Mesendoderm (in vitro differentiated cells): ENCODE results near the gene KIR3DL1. TPM values are rescaled to one million over a fixed set of nuclear protein-coding genes. Genes with fewer than 3 reads are reported as not detected.
"Not testable (repeated sequence)": the region's sequence is repeated elsewhere in the genome, so short reads cannot be mapped to it uniquely, and the experiment has no call there.

ENCODE experiments used
- DNase-seq: peaks from one replicate; pipeline ENCODE4 v3.0.0; 2013
- H2AK5ac ChIP-seq: 2 replicates; pipeline ENCODE4 v1.6.1; 2013; ENCODE audit warnings: low read length, inconsistent platforms
- H2BK120ac ChIP-seq: 2 replicates; pipeline ENCODE4 v1.6.1; 2013; ENCODE audit warnings: low read depth, mild to moderate bottlenecking, low read length, moderate library complexity, mixed read lengths
- H2BK15ac ChIP-seq: replicated peaks from 2 replicates; pipeline ENCODE4 v1.6.1; 2013; ENCODE audit warnings: low read depth, mild to moderate bottlenecking, moderate library complexity
- H2BK5ac ChIP-seq: 2 replicates; pipeline ENCODE4 v1.6.1; 2013; ENCODE audit warnings: low read length, inconsistent platforms
- H3K18ac ChIP-seq: 2 replicates; pipeline ENCODE4 v1.6.1; 2013; ENCODE audit warnings: mild to moderate bottlenecking, low read length, mixed read lengths
- H3K23ac ChIP-seq: one replicate; pipeline ENCODE4 v1.6.1; 2013; ENCODE audit warnings: low read length
- H3K27ac ChIP-seq: 2 replicates; pipeline ENCODE4 v1.5.1; 2013; ENCODE audit warnings: low read depth, mild to moderate bottlenecking, inconsistent platforms, low read length, moderate library complexity
- H3K27me3 ChIP-seq: 2 replicates; pipeline ENCODE4 v1.6.1; 2013; ENCODE audit warnings: low read length, control low read depth, mild to moderate bottlenecking, inconsistent platforms; ENCODE audit not compliant: insufficient read depth, poor library complexity
- H3K36me3 ChIP-seq: 2 replicates; pipeline ENCODE4 v1.6.1; 2013; ENCODE audit warnings: low read length, inconsistent platforms; ENCODE audit not compliant: control insufficient read depth, insufficient read depth
- H3K4ac ChIP-seq: one replicate; pipeline ENCODE4 v1.6.1; 2013; ENCODE audit warnings: low read depth, mild to moderate bottlenecking, low read length, moderate library complexity
- H3K4me1 ChIP-seq: 2 replicates; pipeline ENCODE4 v1.6.1; 2013; ENCODE audit warnings: low read depth, low read length, inconsistent platforms; ENCODE audit not compliant: control insufficient read depth
- H3K4me2 ChIP-seq: 2 replicates; pipeline ENCODE4 v1.6.1; 2013; ENCODE audit warnings: low read length
- H3K4me3 ChIP-seq: 2 replicates; pipeline ENCODE4 v1.5.1; 2013; ENCODE audit warnings: mild to moderate bottlenecking, low read length
- H3K56ac ChIP-seq: one replicate; pipeline ENCODE4 v1.6.1; 2013; ENCODE audit warnings: low read length
- H3K79me1 ChIP-seq: 2 replicates; pipeline ENCODE4 v1.6.1; 2013; ENCODE audit warnings: low read length, inconsistent platforms
- H3K79me2 ChIP-seq: 2 replicates; pipeline ENCODE4 v1.6.1; 2013; ENCODE audit warnings: mild to moderate bottlenecking, low read length; ENCODE audit not compliant: control insufficient read depth, insufficient read depth
- H3K9ac ChIP-seq: 2 replicates; pipeline ENCODE4 v1.6.1; 2013; ENCODE audit warnings: low read length, inconsistent platforms
- H4K5ac ChIP-seq: one replicate; pipeline ENCODE4 v1.6.1; 2013; ENCODE audit warnings: low read length
- H4K8ac ChIP-seq: one replicate; pipeline ENCODE4 v1.6.1; 2013; ENCODE audit warnings: low read depth, mild to moderate bottlenecking, control low read depth, low read length, moderate library complexity
- whole genome bisulfite sequencing: extraction: QIAGEN DNeasy Blood & Tissue Kit; methylation state at CpG from one replicate; pipeline ENCODE4 v1.1.7; 2013; ENCODE audit warnings: low lambda C conversion rate, missing lambda C conversion rate; ENCODE audit not compliant: insufficient coverage; ENCODE audit errors: extremely low coverage; 5-methylcytosine and 5-hydroxymethylcytosine counted together
- polyA plus RNA-seq, 2 experiments: library from polyadenylated mRNA; stranded (reverse); fragments of 200-250 nt; gene quantifications; one replicate each; pipeline ENCODE4 v1.2.3, GENCODE V29; 2013

Gene KIR3DL1
- polyA plus RNA-seq (2013, experiment 1 of 2): not detected
- polyA plus RNA-seq (2013, experiment 2 of 2): not detected

GRCh38 chr19:54816251-54816650, at the start of gene KIR3DL1:
Gene KIR3DL1, plus strand, starts transcription at chr19:54816468.
- H2AK5ac ChIP-seq, H4K8ac ChIP-seq, H4K5ac ChIP-seq, H3K4me2 ChIP-seq, H3K23ac ChIP-seq, DNase-seq, H3K4me3 ChIP-seq, H3K27ac ChIP-seq, H3K4me1 ChIP-seq, H2BK15ac ChIP-seq, H3K79me1 ChIP-seq, H2BK5ac ChIP-seq, H3K79me2 ChIP-seq, H2BK120ac ChIP-seq, H3K56ac ChIP-seq, H3K4ac ChIP-seq, H3K9ac ChIP-seq, H3K27me3 ChIP-seq, H3K18ac ChIP-seq, H3K36me3 ChIP-seq: not testable (repeated sequence)
- no CpG with 5 or more reads among the region's 17 CpGs for WGBS

DNA sequence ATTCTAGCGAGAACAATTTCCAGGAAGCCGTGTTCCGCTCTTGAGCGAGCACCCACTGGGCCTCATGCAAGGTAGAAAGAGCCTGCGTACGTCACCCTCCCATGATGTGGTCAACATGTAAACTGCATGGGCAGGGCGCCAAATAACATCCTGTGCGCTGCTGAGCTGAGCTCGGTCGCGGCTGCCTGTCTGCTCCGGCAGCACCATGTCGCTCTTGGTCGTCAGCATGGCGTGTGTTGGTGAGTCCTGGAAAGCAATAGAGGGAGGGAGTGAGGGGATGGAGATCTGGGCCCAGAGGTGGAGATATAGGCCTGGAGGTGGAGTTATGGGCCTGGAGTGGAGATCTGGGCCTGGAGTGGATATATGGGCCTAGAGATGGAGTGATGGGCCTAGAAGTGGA, 46.6 kb upstream of the KIR3DL1 start, which contains the start of gene KIR2DL1:
Gene KIR2DL1 (plus strand): TSS at position 148 of the 400 bp plus-strand sequence. CDS start 58 bp downstream, at position 206.
- H4K8ac ChIP-seq, DNase-seq, H3K79me1 ChIP-seq, H2BK120ac ChIP-seq, H3K27me3 ChIP-seq, H3K27ac ChIP-seq, H3K4me3 ChIP-seq, H3K56ac ChIP-seq, H2BK15ac ChIP-seq, H3K4me1 ChIP-seq, H3K9ac ChIP-seq, H2AK5ac ChIP-seq, H4K5ac ChIP-seq, H3K36me3 ChIP-seq, H3K79me2 ChIP-seq, H3K23ac ChIP-seq, H3K18ac ChIP-seq, H3K4me2 ChIP-seq, H2BK5ac ChIP-seq, H3K4ac ChIP-seq: not testable (repeated sequence)
- WGBS: no CpG with 5 or more reads among the region's 15 CpGs

DNA sequence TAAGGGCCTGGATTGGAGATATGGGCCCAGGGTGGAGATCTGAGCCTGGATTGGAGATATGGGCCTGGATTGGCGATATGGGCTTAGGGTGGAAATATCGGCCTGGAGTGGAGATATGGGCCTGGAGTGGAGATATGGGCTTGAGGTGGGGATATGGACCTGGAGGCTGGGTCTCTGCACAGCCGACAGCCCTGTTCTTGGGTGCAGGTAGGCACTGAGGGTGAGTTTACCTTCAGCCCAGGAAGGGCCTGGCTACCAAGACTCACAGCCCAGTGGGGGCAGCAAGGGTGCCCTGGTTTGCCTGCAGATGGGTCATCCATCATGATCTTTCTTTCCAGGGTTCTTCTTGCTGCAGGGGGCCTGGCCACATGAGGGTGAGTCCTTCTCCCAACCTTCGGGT, 45.8 kb upstream of the KIR3DL1 start:
- not testable (repeated sequence) for H2BK5ac ChIP-seq, H3K4me3 ChIP-seq

GRCh38 chr19:54771018-54771960, 45.0 kb upstream of the KIR3DL1 start:
- H4K8ac ChIP-seq, H2AK5ac ChIP-seq, H3K18ac ChIP-seq, H3K4me1 ChIP-seq, H2BK15ac ChIP-seq, H3K56ac ChIP-seq, H2BK5ac ChIP-seq, H3K4me2 ChIP-seq, H3K27ac ChIP-seq, H3K9ac ChIP-seq, H3K4me3 ChIP-seq, H3K23ac ChIP-seq, H4K5ac ChIP-seq, H3K27me3 ChIP-seq, H3K36me3 ChIP-seq, H3K4ac ChIP-seq, H2BK120ac ChIP-seq, DNase-seq, H3K79me1 ChIP-seq, H3K79me2 ChIP-seq: not testable (repeated sequence)
- WGBS: no CpG with 5 or more reads among the region's 15 CpGs

More for the DNA sequence above, 45.8 kb upstream of the KIR3DL1 start:
- not testable (repeated sequence) for H2BK120ac ChIP-seq, H3K36me3 ChIP-seq, DNase-seq, H3K4me1 ChIP-seq, H3K27ac ChIP-seq, H3K4ac ChIP-seq, H3K9ac ChIP-seq, H3K79me1 ChIP-seq, H2BK15ac ChIP-seq, H4K5ac ChIP-seq, H3K23ac ChIP-seq, H3K27me3 ChIP-seq, H3K56ac ChIP-seq, H3K18ac ChIP-seq, H3K4me2 ChIP-seq, H2AK5ac ChIP-seq, H4K8ac ChIP-seq, H3K79me2 ChIP-seq
- WGBS: no CpG with 5 or more reads among the region's 4 CpGs

DNA sequence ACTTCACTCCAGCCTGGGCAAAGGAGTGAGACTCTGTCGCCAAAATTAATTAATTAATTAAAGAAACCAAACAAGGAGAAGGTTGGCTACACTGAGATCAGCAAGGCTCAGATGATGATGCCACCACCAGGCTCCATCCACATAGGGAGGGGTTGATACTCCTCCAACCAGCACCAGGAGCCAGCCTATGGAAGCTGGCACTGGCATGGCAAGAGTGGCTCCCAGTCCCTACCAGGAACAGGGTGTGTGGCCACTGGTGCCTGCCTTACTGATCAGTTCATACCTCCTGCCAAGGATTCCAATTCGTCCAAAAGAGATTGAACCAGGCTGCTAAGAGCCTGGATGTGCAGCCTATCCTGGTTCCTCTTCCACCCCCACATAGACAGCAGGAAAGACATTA, 43.6 kb upstream of the KIR3DL1 start:
- not testable (repeated sequence) for H3K4me2 ChIP-seq, H4K5ac ChIP-seq, H3K27me3 ChIP-seq, H3K23ac ChIP-seq, H3K79me1 ChIP-seq, H3K79me2 ChIP-seq, H3K4ac ChIP-seq, H3K27ac ChIP-seq, H3K36me3 ChIP-seq, H3K4me3 ChIP-seq, H2AK5ac ChIP-seq, DNase-seq, H2BK15ac ChIP-seq, H3K9ac ChIP-seq, H3K4me1 ChIP-seq, H3K18ac ChIP-seq, H2BK5ac ChIP-seq, H4K8ac ChIP-seq, H2BK120ac ChIP-seq, H3K56ac ChIP-seq
- no CpG with 5 or more reads among the region's 2 CpGs for WGBS
